Glutamatergic neuron (in vitro differentiated cells): ENCODE measurements around the gene SPON1. TPM values are rescaled to one million over a fixed set of nuclear protein-coding genes. Genes with fewer than 3 reads are reported as not detected.
"Not testable (repeated sequence)": the region's sequence is repeated elsewhere in the genome, so short reads cannot be mapped to it uniquely, and the experiment has no call there.

Experiments
- DNase-seq: peaks from one replicate; pipeline ENCODE4 v3.0.0; 2022
- H3K27ac Mint-ChIP-seq: one replicate; pipeline ENCODE4 v1.8.0; 2020; ENCODE audit warnings: mild to moderate bottlenecking, mixed read lengths, inconsistent platforms; ENCODE audit not compliant: unreplicated experiment
- H3K27me3 Mint-ChIP-seq: one replicate; pipeline ENCODE4 v1.8.0; 2020; ENCODE audit warnings: mild to moderate bottlenecking, moderate library complexity, mixed read lengths, inconsistent platforms; ENCODE audit not compliant: unreplicated experiment
- H3K36me3 Mint-ChIP-seq: one replicate; pipeline ENCODE4 v1.8.0; 2020; ENCODE audit warnings: mild to moderate bottlenecking, mixed read lengths, inconsistent platforms; ENCODE audit not compliant: unreplicated experiment
- H3K4me1 Mint-ChIP-seq: one replicate; pipeline ENCODE4 v1.8.0; 2020; ENCODE audit warnings: mild to moderate bottlenecking, low read depth, mixed read lengths, inconsistent platforms; ENCODE audit not compliant: unreplicated experiment
- H3K4me3 Mint-ChIP-seq: one replicate; pipeline ENCODE4 v1.8.0; 2020; ENCODE audit warnings: mild to moderate bottlenecking, mixed read lengths, inconsistent platforms; ENCODE audit not compliant: unreplicated experiment
- H3K9me3 Mint-ChIP-seq: one replicate; pipeline ENCODE4 v1.8.0; 2020; ENCODE audit warnings: mild to moderate bottlenecking, moderate library complexity, mixed read lengths, inconsistent platforms; ENCODE audit not compliant: unreplicated experiment
- CTCF ChIP-seq: fragments of 200-600 bp; sonication (generic); IDR thresholded peaks from one replicate; pipeline ENCODE4 v1.5.0; 2021; ENCODE audit not compliant: partially characterized antibody, unreplicated experiment
- total RNA-seq: library from RNA; stranded (reverse); fragmentation: NEBNext Ultra II Directional; extraction: Animal tissue kit (Norgen Biotek cat#: 25700); gene quantifications from one replicate; pipeline ENCODE4 v1.2.1, GENCODE V29; 2021; ENCODE audit not compliant: unreplicated experiment

SPON1 gene
- total RNA-seq, 1 donor from 2014 or later = 0.81 TPM

DNA sequence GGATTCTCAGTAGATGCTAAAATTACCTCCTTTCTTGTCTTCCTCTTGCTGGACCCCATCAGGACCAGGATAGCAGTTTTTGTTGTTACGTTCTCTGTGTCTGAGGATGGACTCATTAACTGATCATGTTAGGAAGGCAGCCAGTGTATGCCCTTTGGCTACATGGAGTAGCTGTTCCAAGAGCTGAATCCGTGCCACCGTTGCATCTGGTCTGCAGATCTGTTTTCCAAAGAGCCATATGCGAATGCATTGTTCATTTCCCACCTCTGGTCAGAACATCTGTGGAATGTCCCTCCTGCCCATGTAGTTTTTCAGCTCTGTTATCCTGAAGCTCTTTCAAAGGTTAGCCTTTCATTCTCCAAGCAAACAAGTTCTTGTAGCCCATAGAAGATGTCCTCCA is 188.4 kb downstream of the SPON1 start:
- Mint-ChIP-seq H3K4me1 (no peaks in the 10 kb centered on the region), H3K4me3 (no peak overlapping the region), H3K36me3 (peaks cover 13% of the 10 kb centered on the region), H3K9me3 (peaks cover 4% of the 10 kb centered on the region), H3K27ac (no peak overlapping the region), H3K27me3 (peaks cover 2% of the 10 kb centered on the region)
- TF ChIP-seq CTCF = no peak
- no peak for DNase-seq

DNA sequence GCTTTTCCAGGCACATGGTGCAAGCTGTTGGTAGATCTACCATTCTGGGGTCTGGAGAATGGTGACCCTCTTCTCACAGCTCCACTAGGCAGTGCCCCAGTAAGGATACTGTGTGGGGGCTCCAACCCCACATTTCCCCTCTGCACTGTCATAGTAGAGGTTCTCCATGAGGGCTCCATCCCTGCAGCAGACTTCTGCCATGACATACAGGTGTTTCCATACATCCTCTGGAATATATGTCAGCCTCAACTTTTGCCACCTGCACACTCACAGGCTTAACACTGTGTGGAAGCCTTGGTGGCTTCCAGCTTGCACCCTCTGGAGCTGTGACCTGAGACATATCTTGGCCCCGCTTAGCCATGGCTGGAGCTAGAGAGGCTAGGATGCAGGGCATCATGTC is 191.6 kb downstream of the SPON1 start:
- H3K36me3 Mint-ChIP-seq = peaks cover 13% of the 10 kb centered on the region

DNA sequence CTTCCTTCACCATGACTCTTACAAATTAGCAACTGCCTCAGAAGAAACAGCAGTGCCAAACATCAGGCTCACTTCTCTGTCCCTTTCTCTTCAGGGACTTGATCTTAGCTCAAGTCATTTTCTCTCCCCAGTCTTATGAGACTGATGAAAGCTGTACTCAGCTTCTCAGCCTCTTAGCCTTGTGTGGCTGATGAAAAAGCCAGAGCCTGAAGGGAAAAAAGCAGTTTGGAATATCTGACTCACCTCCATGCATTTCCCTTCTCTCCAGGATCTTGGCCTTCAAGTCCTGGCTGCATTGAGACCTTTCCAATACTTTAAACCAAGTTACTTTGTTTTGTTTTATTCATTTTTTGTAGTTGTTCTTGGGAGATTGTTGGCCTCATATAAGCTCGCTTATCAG is 195.9 kb downstream of the SPON1 start:
- no peak for DNase-seq
- no peak for TF ChIP-seq CTCF
- H3K4me1 Mint-ChIP-seq = no peaks in the 10 kb centered on the region
- H3K36me3 Mint-ChIP-seq = peaks cover 10% of the 10 kb centered on the region
- no peak overlapping the region for H3K4me3 Mint-ChIP-seq
- H3K9me3 Mint-ChIP-seq = peaks cover 8% of the 10 kb centered on the region
- H3K27ac Mint-ChIP-seq = no peak overlapping the region
- peaks cover 1% of the 10 kb centered on the region for H3K27me3 Mint-ChIP-seq

More for the DNA sequence above, 191.6 kb downstream of the SPON1 start:
- not testable (repeated sequence) for H3K27ac Mint-ChIP-seq, H3K4me3 Mint-ChIP-seq, H3K9me3 Mint-ChIP-seq, DNase-seq, H3K27me3 Mint-ChIP-seq, H3K4me1 Mint-ChIP-seq

DNA sequence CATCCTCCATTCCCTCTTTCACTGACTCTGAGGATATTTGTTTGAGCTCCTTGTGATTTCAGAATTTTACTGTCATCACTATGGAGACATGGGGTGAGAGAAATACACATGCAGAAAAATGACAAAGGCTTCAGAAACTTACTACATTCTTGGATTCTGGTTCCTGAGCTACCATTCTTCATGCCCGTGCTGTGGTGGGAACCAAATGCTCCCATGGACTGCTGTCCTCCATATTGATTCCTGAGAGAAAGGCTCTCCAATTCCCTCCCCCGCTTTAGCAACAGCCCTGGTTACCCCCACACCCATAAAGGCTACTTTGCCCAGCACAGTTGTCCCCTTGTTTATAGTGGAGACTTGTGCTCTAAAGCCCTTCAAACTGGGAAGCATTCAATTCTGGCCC is 201.1 kb downstream of the SPON1 start:
- H3K9me3 Mint-ChIP-seq = no peaks in the 10 kb centered on the region
- peaks cover 5% of the 10 kb centered on the region for H3K36me3 Mint-ChIP-seq
- TF ChIP-seq CTCF = no peak
- H3K4me1 Mint-ChIP-seq = no peaks in the 10 kb centered on the region
- DNase-seq = no peak
- peaks cover 1% of the 10 kb centered on the region for H3K27me3 Mint-ChIP-seq
- H3K27ac Mint-ChIP-seq = no peak overlapping the region
- no peak overlapping the region for H3K4me3 Mint-ChIP-seq

DNA sequence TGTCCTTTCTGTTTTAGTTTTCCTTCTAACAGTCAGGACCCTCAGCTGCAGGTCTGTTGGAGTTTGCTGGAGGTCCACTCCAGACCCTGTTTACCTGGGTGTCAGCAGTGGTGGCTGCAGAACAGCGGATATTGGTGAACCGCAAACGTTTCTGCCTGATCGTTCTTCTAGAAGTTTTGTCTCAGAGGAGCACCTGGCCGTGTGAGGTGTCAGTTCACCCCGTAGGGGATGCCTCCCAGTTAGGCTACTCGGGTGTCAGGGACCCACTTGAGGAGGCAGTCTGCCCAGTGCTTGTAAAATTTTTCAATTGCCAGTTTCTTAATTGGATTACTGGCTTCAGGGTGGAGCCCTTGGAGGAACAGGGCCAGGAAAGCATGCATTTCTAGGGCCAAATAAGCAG is 211.2 kb downstream of the SPON1 start:
- not testable (repeated sequence) for H3K4me1 Mint-ChIP-seq, DNase-seq, H3K27ac Mint-ChIP-seq, H3K27me3 Mint-ChIP-seq, H3K9me3 Mint-ChIP-seq, H3K4me3 Mint-ChIP-seq, H3K36me3 Mint-ChIP-seq

DNA sequence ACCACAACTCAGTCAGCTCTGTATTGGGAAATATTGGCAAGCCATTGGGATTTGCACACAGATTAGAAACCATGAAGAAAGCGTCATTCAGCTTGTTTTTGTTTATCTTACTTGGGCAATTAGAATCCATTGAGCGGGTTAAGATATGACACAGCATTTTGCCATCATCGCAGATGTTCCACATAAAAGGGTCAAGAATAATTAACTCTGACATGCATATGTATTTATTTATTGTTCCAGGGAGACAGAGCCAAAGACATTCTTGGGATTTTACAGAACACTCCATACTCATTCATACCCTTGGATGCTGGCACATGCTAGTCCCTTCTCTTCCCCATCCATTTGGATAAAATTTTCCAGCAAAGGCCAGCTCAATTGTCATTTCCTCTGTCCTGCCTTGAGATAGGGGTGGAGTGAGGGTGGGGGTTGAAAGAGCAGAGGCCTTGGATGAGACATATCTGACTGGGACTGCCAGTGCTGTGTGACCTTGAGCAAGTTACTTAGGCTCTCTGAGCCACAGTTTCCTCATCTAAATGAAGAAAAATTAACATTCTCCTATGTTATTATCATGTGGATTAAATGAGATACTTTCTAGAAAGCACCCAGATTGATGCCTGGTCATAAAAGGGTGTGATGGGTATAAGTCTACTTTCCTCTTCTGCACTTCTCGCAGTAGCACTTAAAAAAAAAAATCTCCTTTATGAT is 216.7 kb downstream of the SPON1 start:
- no peak overlapping the region for H3K27ac Mint-ChIP-seq
- DNase-seq = no peak
- H3K4me1 Mint-ChIP-seq = no peaks in the 10 kb centered on the region
- no peaks in the 10 kb centered on the region for H3K9me3 Mint-ChIP-seq
- H3K4me3 Mint-ChIP-seq = no peak overlapping the region
- no peak for TF ChIP-seq CTCF
- no peaks in the 10 kb centered on the region for H3K36me3 Mint-ChIP-seq
- H3K27me3 Mint-ChIP-seq = no peaks in the 10 kb centered on the region
